Activated CD8-positive, alpha-beta T cell treated with anti-CD3 and anti-CD28 coated beads, Interleukin-2, amount 10 ng/mL, durations not matched to agents 7 days and 5 days (primary cell): ENCODE data around the gene METRN. TPM values are rescaled to one million over a fixed set of nuclear protein-coding genes. Genes with fewer than 3 reads are reported as not detected.

Experiments used
- ATAC-seq: fragments of 150-1000 bp; cut with Tn5 transposase; one replicate; pipeline ENCODE4 v1.10.0; 2021; ENCODE audit warnings: moderate library complexity
- CTCF ChIA-PET: fragments of 350-600 bp; sonication (Branson Sonifier 250); formaldehyde crosslinking; loops from one replicate; lab custom pipeline; 2021; ENCODE audit warnings: antibody characterized with exemption; lab: Charles Lee
- POLR2A ChIA-PET: fragments of 350-600 bp; sonication (Branson Sonifier 250); formaldehyde crosslinking; loops from one replicate; lab custom pipeline; 2021; ENCODE audit warnings: antibody characterized with exemption; lab: Charles Lee
- DNase-seq: peaks from one replicate; pipeline ENCODE4 v3.0.0-alpha.2; 2020
- H3K27ac Mint-ChIP-seq: one replicate; pipeline ENCODE4 v1.8.0; 2021; ENCODE audit warnings: mild to moderate bottlenecking, mixed read lengths
- H3K27me3 Mint-ChIP-seq: one replicate; pipeline ENCODE4 v1.8.0; 2021; ENCODE audit warnings: low read depth, mixed read lengths
- H3K36me3 Mint-ChIP-seq: one replicate; pipeline ENCODE4 v1.8.0; 2021; ENCODE audit warnings: low read depth, mixed read lengths
- H3K4me1 Mint-ChIP-seq: one replicate; pipeline ENCODE4 v1.8.0; 2021; ENCODE audit warnings: low read depth, mixed read lengths
- H3K4me3 Mint-ChIP-seq: one replicate; pipeline ENCODE4 v1.8.0; 2021; ENCODE audit warnings: mild to moderate bottlenecking, mixed read lengths
- H3K9me3 Mint-ChIP-seq: one replicate; pipeline ENCODE4 v1.8.0; 2022; ENCODE audit warnings: mixed read lengths; ENCODE audit not compliant: insufficient read depth
- total RNA-seq, 2 experiments: library from RNA; stranded (reverse); gene quantifications; one replicate each; pipeline ENCODE4 v1.2.3, GENCODE V29; 2021

METRN gene
- total RNA-seq, 2 experiments from 2014 or later = 8.1 to 10.6 TPM

DNA sequence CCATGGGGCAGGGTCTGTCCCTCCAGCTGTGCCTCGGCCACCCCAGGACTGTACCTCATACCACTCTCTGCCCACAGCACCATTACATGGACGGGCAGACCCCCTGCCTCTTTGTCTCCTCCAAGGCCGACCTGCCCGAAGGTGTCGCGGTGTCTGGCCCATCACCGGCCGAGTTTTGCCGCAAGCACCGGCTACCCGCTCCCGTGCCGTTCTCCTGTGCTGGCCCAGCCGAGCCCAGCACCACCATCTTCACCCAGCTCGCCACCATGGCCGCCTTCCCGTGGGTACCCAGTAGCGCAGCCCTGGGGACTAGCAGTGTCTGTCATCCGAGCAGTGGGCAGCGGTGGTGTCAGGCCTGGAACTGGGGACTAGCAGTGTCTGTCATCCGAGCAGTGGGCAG, 42.1 kb upstream of the METRN start:
- H3K27me3 Mint-ChIP-seq = peaks cover 6% of the 10 kb centered on the region
- no peaks in the 10 kb centered on the region for H3K9me3 Mint-ChIP-seq
- POLR2A ChIA-PET = no interaction called here
- DNase-seq (no peak), ATAC-seq (no peak)
- no peak overlapping the region for H3K27ac Mint-ChIP-seq
- CTCF ChIA-PET = no interaction called here
- peaks cover 14% of the 10 kb centered on the region for H3K4me1 Mint-ChIP-seq
- H3K4me3 Mint-ChIP-seq = no peak overlapping the region
- H3K36me3 Mint-ChIP-seq = peaks cover 14% of the 10 kb centered on the region

GRCh38 chr16:673399-673991, 41.4 kb upstream of the METRN start:
- no peak for DNase-seq
- Mint-ChIP-seq H3K9me3 (no peaks in the 10 kb centered on the region), H3K27me3 (peaks cover 6% of the 10 kb centered on the region), H3K36me3 (peaks cover 14% of the 10 kb centered on the region), H3K4me3 (no peak overlapping the region), H3K4me1 (peaks cover 14% of the 10 kb centered on the region), H3K27ac (no peak overlapping the region)
- CTCF ChIA-PET = no interaction called here
- no peak for ATAC-seq
- POLR2A ChIA-PET = no interaction called here

DNA sequence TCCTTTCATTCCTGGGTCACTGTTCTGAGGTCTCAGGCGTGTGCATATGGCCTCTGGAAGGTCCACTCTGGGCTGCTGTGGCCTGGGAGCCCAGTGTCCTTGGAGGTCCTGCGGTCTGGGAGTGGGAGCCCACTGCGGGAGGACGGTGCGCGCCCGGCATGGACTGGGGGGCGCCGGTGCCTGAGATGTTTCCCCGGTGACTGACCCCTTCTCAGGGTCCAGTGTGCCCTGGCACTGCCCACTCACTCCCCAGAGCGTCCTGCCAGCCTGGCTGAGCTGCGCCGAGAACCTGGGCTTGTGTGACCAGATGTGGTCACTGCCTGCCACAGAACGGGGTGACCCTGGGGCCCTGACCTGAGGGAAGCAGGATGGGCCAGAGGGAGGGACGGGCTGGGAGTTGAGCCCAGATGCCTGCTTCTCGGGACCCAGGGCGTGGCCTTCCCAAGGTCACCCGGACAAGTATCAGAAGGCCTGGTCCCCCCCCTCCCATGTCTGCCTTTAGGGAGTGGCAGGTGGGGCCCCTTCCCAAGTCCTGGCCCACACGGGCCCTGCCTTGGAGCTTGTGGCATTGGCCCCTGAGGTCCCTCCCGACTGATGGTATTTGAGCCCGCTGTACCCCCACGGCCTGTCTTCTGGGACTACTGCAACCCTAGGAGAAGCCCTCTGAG, 40.6 kb upstream of the METRN start:
- Mint-ChIP-seq H3K4me3 (no peak overlapping the region), H3K27ac (no peak overlapping the region), H3K9me3 (no peaks in the 10 kb centered on the region), H3K4me1 (peaks cover 16% of the 10 kb centered on the region), H3K36me3 (peaks cover 14% of the 10 kb centered on the region), H3K27me3 (peaks cover 6% of the 10 kb centered on the region)
- ATAC-seq (no peak), DNase-seq (no peak)
- ChIA-PET CTCF (no interaction called here), POLR2A (no interaction called here)

GRCh38 chr16:674968-675883, 39.7 kb upstream of the METRN start, which contains the start of gene RHBDL1:
TSS of gene RHBDL1 (plus strand) at chr16:675671. CDS start at chr16:675791, 120 bp downstream.
- H3K4me1 Mint-ChIP-seq = peaks cover 13% of the 10 kb centered on the region
- no peak for DNase-seq
- POLR2A ChIA-PET = interaction anchor here (1.1 to 1.4 kb wide), 2 partner anchors 8 to 15 kb away, joined by 4 to 7 read pairs; partner anchors contain the start of gene WDR24
- CTCF ChIA-PET = no interaction called here
- H3K36me3 Mint-ChIP-seq = peaks cover 10% of the 10 kb centered on the region
- no peak for ATAC-seq
- no peaks in the 10 kb centered on the region for H3K9me3 Mint-ChIP-seq
- no peak within 1 kb of the TSS for H3K4me3 Mint-ChIP-seq
- H3K27ac Mint-ChIP-seq = no peak within 1 kb of the TSS
- H3K27me3 Mint-ChIP-seq = peaks cover 6% of the 10 kb centered on the region

DNA sequence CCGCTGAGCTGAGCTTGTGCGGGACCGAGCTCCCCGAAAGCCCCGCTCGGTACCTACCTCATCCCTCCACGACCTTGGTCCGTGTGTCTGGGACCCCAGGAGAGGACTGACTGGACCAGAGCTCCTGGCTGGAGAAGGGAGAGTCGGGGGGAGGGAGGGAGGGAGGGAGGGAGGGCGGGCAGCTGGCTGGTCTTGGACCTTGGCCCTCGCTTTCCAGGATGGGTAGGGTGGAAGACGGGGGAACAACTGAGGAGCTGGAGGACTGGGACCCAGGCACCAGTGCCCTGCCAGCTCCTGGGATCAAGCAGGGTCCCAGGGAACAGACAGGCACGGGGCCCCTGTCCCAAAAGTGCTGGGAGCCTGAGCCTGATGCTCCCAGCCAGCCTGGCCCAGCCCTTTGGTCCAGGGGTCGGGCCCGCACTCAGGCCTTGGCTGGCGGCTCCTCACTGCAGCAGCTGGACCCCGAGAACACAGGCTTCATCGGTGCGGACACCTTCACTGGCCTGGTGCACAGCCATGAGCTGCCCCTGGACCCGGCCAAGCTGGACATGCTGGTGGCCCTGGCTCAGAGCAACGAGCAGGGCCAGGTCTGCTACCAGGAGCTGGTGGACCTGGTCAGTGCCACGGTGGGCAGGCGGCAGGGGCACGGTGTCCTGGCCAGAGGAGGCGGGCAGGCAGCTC, 38.9 kb upstream of the METRN start:
- H3K27me3 Mint-ChIP-seq = peaks cover 6% of the 10 kb centered on the region
- no peak overlapping the region for H3K27ac Mint-ChIP-seq
- POLR2A ChIA-PET = interaction anchor here (1.1 to 1.4 kb wide), 2 partner anchors 9 to 14 kb away, joined by 4 to 7 read pairs; partner anchors contain the start of gene WDR24
- H3K4me1 Mint-ChIP-seq = peaks cover 15% of the 10 kb centered on the region
- H3K36me3 Mint-ChIP-seq = peaks cover 9% of the 10 kb centered on the region
- DNase-seq = no peak
- no peaks in the 10 kb centered on the region for H3K9me3 Mint-ChIP-seq
- CTCF ChIA-PET = no interaction called here
- no peak for ATAC-seq
- H3K4me3 Mint-ChIP-seq = no peak overlapping the region

DNA sequence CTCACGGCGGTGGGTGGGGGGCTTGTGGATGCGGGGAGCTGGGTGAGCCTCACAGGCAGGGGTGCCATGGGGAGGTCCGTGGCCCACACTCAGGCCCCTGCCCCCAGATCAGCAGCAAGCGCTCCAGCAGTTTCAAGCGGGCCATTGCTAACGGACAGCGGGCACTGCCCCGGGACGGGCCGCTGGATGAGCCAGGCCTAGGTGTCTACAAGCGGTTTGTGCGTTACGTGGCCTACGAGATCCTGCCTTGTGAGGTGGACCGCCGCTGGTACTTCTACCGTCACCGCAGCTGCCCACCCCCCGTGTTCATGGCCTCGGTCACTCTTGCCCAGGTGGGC, 38.4 kb upstream of the METRN start:
- ATAC-seq = no peak
- no peaks in the 10 kb centered on the region for H3K9me3 Mint-ChIP-seq
- POLR2A ChIA-PET = interaction anchor here (1.4 kb wide), 1 partner anchor 13 kb away, joined by 7 read pairs; the partner anchor contains the start of gene WDR24

DNA sequence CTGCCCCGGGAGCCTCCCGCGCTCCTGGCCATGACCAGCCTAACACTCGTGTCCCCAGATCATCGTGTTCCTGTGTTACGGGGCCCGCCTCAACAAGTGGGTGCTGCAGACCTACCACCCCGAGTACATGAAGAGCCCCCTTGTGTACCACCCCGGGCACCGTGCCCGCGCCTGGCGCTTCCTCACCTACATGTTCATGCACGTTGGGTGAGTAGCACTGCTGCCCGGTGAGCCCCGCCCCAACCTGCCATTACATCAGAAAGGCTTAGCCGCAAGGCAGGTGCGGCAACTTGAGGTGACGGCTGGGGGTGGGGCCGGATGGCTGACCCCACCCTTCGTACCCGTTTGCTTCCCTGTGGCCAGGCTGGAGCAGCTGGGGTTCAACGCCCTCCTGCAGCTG, 38.0 kb upstream of the METRN start:
- no peak overlapping the region for H3K4me3 Mint-ChIP-seq
- peaks cover 15% of the 10 kb centered on the region for H3K36me3 Mint-ChIP-seq
- ATAC-seq = no peak
- H3K27ac Mint-ChIP-seq = no peak overlapping the region
- H3K9me3 Mint-ChIP-seq = no peaks in the 10 kb centered on the region
- no peak for DNase-seq
- H3K4me1 Mint-ChIP-seq = peaks cover 24% of the 10 kb centered on the region
- ChIA-PET POLR2A (interaction anchor here (0.6 kb wide), 1 partner anchor 108 kb away, joined by 4 read pairs; no protein-coding TSS in a partner anchor), CTCF (no interaction called here)
- H3K27me3 Mint-ChIP-seq = peaks cover 6% of the 10 kb centered on the region

More for the DNA sequence above, 38.4 kb upstream of the METRN start:
- peaks cover 11% of the 10 kb centered on the region for H3K36me3 Mint-ChIP-seq
- H3K4me1 Mint-ChIP-seq = peaks cover 20% of the 10 kb centered on the region
- H3K27ac Mint-ChIP-seq = no peak overlapping the region
- no peak overlapping the region for H3K4me3 Mint-ChIP-seq
- peaks cover 6% of the 10 kb centered on the region for H3K27me3 Mint-ChIP-seq
- CTCF ChIA-PET = no interaction called here
- DNase-seq = no peak

DNA sequence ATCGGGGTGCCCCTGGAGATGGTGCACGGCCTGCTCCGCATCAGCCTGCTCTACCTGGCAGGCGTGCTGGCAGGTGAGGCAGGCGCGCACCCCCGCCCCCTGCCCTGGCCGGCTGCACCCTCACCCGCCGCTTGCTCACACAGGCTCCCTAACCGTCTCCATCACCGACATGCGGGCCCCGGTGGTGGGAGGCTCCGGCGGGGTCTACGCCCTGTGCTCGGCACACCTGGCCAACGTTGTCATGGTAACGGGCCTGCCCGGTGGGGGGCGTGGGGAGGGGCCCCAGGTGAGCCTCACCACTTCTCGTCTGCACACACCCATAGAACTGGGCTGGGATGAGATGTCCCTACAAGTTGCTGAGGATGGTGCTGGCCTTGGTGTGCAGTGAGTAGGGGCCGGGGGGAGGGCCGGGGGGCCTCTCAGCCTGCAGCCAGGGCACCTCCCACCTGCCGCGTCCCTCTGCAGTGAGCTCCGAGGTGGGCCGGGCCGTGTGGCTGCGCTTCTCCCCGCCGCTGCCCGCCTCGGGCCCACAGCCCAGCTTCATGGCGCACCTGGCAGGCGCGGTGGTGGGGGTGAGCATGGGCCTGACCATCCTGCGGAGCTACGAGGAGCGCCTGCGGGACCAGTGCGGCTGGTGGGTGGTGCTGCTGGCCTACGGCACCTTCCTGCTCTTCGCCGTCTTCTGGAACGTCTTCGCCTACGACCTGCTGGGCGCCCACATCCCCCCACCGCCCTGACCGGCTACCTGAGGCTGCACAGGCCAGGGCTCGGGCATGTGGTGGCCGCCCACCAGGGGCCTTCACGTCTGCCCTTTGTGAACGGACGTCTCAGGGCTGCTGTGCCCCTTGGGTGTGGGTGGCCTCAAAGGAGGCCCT, 37.4 kb upstream of the METRN start:
- DNase-seq = no peak
- POLR2A ChIA-PET = interaction anchor here (0.6 kb wide), 1 partner anchor 109 kb away, joined by 4 read pairs; no protein-coding TSS in a partner anchor

DNA sequence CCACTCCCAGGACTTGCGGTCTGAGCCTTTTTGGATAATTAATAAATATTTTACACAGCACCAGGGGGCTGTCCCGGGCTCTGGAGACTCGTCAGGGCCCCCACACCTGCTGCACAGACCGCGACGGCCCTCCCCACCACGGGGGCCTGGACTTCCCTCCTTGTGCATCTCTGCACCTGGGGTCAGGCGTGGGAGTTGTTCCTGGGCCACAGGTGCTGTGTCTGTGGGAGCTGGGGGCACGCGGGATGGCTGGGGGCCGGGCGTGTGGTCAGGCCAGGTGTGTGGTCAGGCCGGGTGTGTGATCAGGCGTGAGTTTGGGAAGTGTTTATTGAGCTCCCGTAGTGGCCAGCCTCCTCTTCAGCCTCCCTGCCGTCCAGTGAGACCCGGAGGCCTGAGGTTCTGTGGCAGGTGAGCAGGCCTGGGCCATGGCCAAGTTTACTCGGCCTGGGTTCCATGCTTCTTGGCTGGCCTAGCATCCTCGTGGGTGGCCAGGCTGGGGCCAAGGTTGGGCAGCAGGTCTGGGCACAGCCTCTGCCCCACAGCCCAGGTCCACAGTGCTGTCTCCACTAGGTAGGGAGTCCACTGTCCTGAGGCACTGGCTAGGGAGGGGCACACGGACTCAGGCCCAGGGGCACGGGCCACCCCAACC, 36.6 kb upstream of the METRN start:
- Mint-ChIP-seq H3K27me3 (peaks cover 6% of the 10 kb centered on the region), H3K36me3 (peaks cover 22% of the 10 kb centered on the region), H3K9me3 (no peaks in the 10 kb centered on the region), H3K4me1 (peaks cover 36% of the 10 kb centered on the region), H3K27ac (no peak overlapping the region), H3K4me3 (peak overlapping the region; percentile 73)
- no peak for DNase-seq
- CTCF ChIA-PET = interaction anchor here (1.0 to 2.6 kb wide), 2 partner anchors 10 to 41 kb away, joined by 3 to 10 read pairs; partner anchors contain the start of gene RHOT2
- POLR2A ChIA-PET = interaction anchor here (0.5 to 1.3 kb wide), 3 partner anchors 12 to 79 kb away, joined by 3 read pairs; partner anchors contain the start of genes METTL26 and WDR24
- no peak for ATAC-seq

More for the DNA sequence above, 37.4 kb upstream of the METRN start:
- peaks cover 30% of the 10 kb centered on the region for H3K4me1 Mint-ChIP-seq
- H3K27ac Mint-ChIP-seq = no peak overlapping the region
- CTCF ChIA-PET = no interaction called here
- no peak overlapping the region for H3K4me3 Mint-ChIP-seq
- ATAC-seq = no peak
- H3K27me3 Mint-ChIP-seq = peaks cover 6% of the 10 kb centered on the region
- H3K36me3 Mint-ChIP-seq = peaks cover 21% of the 10 kb centered on the region
- H3K9me3 Mint-ChIP-seq = no peaks in the 10 kb centered on the region
